KMS-11 (cell line): Measurements from ENCODE around the gene RASD2.

Source experiments
- H2AFZ ChIP-seq: fragments of 200-600 bp; sonication (generic); 2 replicates; pipeline ENCODE4 v1.6.1; 2016; ENCODE audit warnings: antibody characterized with exemption, mixed run types, low read depth
- H3K27ac ChIP-seq: fragments of 200-600 bp; sonication (generic); 2 replicates; pipeline ENCODE4 v1.6.1; 2016; ENCODE audit warnings: mild to moderate bottlenecking, mixed run types
- H3K27me3 ChIP-seq: fragments of 200-600 bp; sonication (generic); 2 replicates; pipeline ENCODE4 v1.6.1; 2017; ENCODE audit warnings: mild to moderate bottlenecking, low read depth, mixed run types, moderate library complexity; ENCODE audit not compliant: insufficient read depth
- H3K36me3 ChIP-seq: fragments of 200-600 bp; sonication (generic); 2 replicates; pipeline ENCODE4 v1.6.1; 2017; ENCODE audit warnings: mild to moderate bottlenecking, mixed run types; ENCODE audit not compliant: insufficient read depth
- H3K4me1 ChIP-seq: fragments of 200-600 bp; sonication (generic); 2 replicates; pipeline ENCODE4 v1.6.1; 2016; ENCODE audit warnings: mild to moderate bottlenecking, low read depth, mixed run types; ENCODE audit not compliant: poor library complexity, severe bottlenecking
- H3K4me2 ChIP-seq: fragments of 200-600 bp; sonication (generic); 2 replicates; pipeline ENCODE4 v1.7.0; 2016; ENCODE audit warnings: mild to moderate bottlenecking, mixed run types
- H3K4me3 ChIP-seq: fragments of 200-600 bp; sonication (generic); IDR thresholded peaks from 2 replicates; pipeline ENCODE4 v1.6.1; 2017; ENCODE audit warnings: low read depth, low read length, mixed read lengths; ENCODE audit not compliant: insufficient read depth
- H3K79me2 ChIP-seq: fragments of 200-600 bp; sonication (generic); 2 replicates; pipeline ENCODE4 v1.6.1; 2016; ENCODE audit warnings: low read depth, mixed run types; ENCODE audit not compliant: insufficient read depth
- H3K9ac ChIP-seq: fragments of 200-600 bp; sonication (generic); 2 replicates; pipeline ENCODE4 v1.6.1; 2016; ENCODE audit warnings: mild to moderate bottlenecking, mixed run types
- H4K20me1 ChIP-seq: fragments of 200-600 bp; sonication (generic); 2 replicates; pipeline ENCODE4 v1.6.1; 2016; ENCODE audit warnings: mild to moderate bottlenecking, mixed run types; ENCODE audit not compliant: insufficient read depth
- CTCF ChIP-seq: fragments of 200-600 bp; sonication (generic); conservative IDR thresholded peaks from 2 replicates; pipeline ENCODE4 v1.6.1; 2017; ENCODE audit warnings: low read depth, mild to moderate bottlenecking, antibody characterized with exemption, low read length, moderate library complexity, mixed read lengths

Gene RASD2

GRCh38 chr22:35591714-35592417 lies 51.2 kb downstream of the RASD2 start:
- Histone ChIP-seq H4K20me1 (no peaks in the 10 kb centered on the region), H3K4me1 (no peaks in the 10 kb centered on the region), H3K4me3 (no peak overlapping the region), H3K27me3 (0 out of 2 replicates have a peak, but pooled peaks cover 2% of the 10 kb centered on the region), H3K36me3 (no peaks in the 10 kb centered on the region), H3K4me2 (no peak overlapping the region), H3K9ac (no peak overlapping the region), H3K27ac (no peak overlapping the region), H3K79me2 (no peaks in the 10 kb centered on the region), H2AFZ (no peak overlapping the region)
- no peak for TF ChIP-seq CTCF

GRCh38 chr22:35592418-35592967 lies 51.9 kb downstream of the RASD2 start:
- H3K9ac ChIP-seq: no peak overlapping the region
- no peak overlapping the region for H3K27ac ChIP-seq
- H3K27me3 ChIP-seq: 0 out of 2 replicates have a peak, but pooled peaks cover 2% of the 10 kb centered on the region
- H3K4me2 ChIP-seq: no peak overlapping the region
- no peaks in the 10 kb centered on the region for H3K4me1 ChIP-seq
- H2AFZ ChIP-seq: no peak overlapping the region
- TF ChIP-seq CTCF: no peak
- H3K4me3 ChIP-seq: no peak overlapping the region
- H3K79me2 ChIP-seq: no peaks in the 10 kb centered on the region
- H3K36me3 ChIP-seq: no peaks in the 10 kb centered on the region
- H4K20me1 ChIP-seq: no peaks in the 10 kb centered on the region

- no peak overlapping the region for H3K9ac ChIP-seq
- H2AFZ ChIP-seq: no peak overlapping the region
- no peaks in the 10 kb centered on the region for H3K4me1 ChIP-seq
- no peaks in the 10 kb centered on the region for H4K20me1 ChIP-seq
- TF ChIP-seq CTCF: no peak
- no peak overlapping the region for H3K4me3 ChIP-seq
- H3K36me3 ChIP-seq: no peaks in the 10 kb centered on the region
- H3K79me2 ChIP-seq: no peaks in the 10 kb centered on the region
- H3K27ac ChIP-seq: no peak overlapping the region
- no peak overlapping the region for H3K4me2 ChIP-seq
- H3K27me3 ChIP-seq: 0 out of 2 replicates have a peak, but pooled peaks cover 2% of the 10 kb centered on the region
These were observed 52.6 kb downstream of the RASD2 start for GRCh38 chr22:35593071-35593890.

- TF ChIP-seq CTCF: no peak
- Histone ChIP-seq H3K79me2 (no peaks in the 10 kb centered on the region), H3K9ac (no peak overlapping the region), H3K4me2 (no peak overlapping the region), H3K4me1 (no peaks in the 10 kb centered on the region), H3K4me3 (no peak overlapping the region), H2AFZ (no peak overlapping the region), H3K27ac (no peak overlapping the region), H3K27me3 (no peaks in the 10 kb centered on the region), H4K20me1 (no peaks in the 10 kb centered on the region), H3K36me3 (no peaks in the 10 kb centered on the region)
These were observed 53.4 kb downstream of the RASD2 start for GRCh38 chr22:35593891-35594470.
